Panc1 (cell line): ENCODE measurements around the gene MAK.

Experiments
- CTCF ChIP-seq: fragments of 450-650 bp; IDR thresholded peaks from 2 replicates; pipeline ENCODE4 v1.5.1; 2017; ENCODE audit warnings: mild to moderate bottlenecking
- POLR2AphosphoS5 ChIP-seq: IDR thresholded peaks from 2 replicates; pipeline ENCODE4 v1.6.1; 2012; ENCODE audit warnings: mild to moderate bottlenecking, low read depth, low read length, moderate library complexity
- REST ChIP-seq, 2 experiments: IDR thresholded peaks; 2 replicates each; pipeline ENCODE4 v1.6.1; 2011 to 2012; ENCODE audit warnings: low read depth in 2 of 2, control low read depth in 1 of 2, low read length in 1 of 2, mild to moderate bottlenecking in 1 of 2, moderate library complexity in 1 of 2; ENCODE audit not compliant: insufficient read depth in 1 of 2
- TCF7L2 ChIP-seq: IDR thresholded peaks from 2 replicates; pipeline ENCODE4 v1.6.1; 2011; ENCODE audit warnings: mild to moderate bottlenecking, low read depth, low read length, inconsistent platforms

GRCh38 chr6:10793035-10793434 lies 45.3 kb downstream of the MAK start:
- no peak for TF ChIP-seq CTCF
- TF ChIP-seq POLR2AphosphoS5: no peak
- no peak for TF ChIP-seq REST (IDR thresholded peaks at IDR 0.05; ENCODE audit: insufficient read depth in 1 of 2, low read depth in 2 of 2, low read length in 1 of 2)
- no peak for TF ChIP-seq TCF7L2
